D721Med (cell line): ENCODE measurements around the gene SYT14.
"Not testable (repeated sequence)": the region's sequence is repeated elsewhere in the genome, so short reads cannot be mapped to it uniquely, and the experiment has no call there.

ENCODE experiments used
- DNase-seq: peaks from one replicate; pipeline ENCODE4 v3.0.0; 2011; ENCODE audit warnings: low spot score; ENCODE audit not compliant: insufficient read length
- FAIRE-seq: peaks from 2 replicates; lab custom pipeline; 2011; peaks lifted over from hg19 to GRCh38; lab: Jason Lieb, UNC
- CTCF ChIP-seq: IDR thresholded peaks from 2 replicates; pipeline ENCODE4 v1.5.1; 2012; ENCODE audit warnings: mild to moderate bottlenecking, control low read depth; ENCODE audit not compliant: insufficient read depth; ENCODE audit errors: missing control alignments

SYT14 gene

GRCh38 chr1:209948155-209948554 lies 10.1 kb downstream of the SYT14 start:
- TF ChIP-seq CTCF = no peak
- FAIRE-seq = no peak

GRCh38 chr1:209956116-209956515 lies 18.1 kb downstream of the SYT14 start:
- DNase-seq (no peak), FAIRE-seq (no peak)
- no peak for TF ChIP-seq CTCF

More at GRCh38 chr1:209948155-209948554, 10.1 kb downstream of the SYT14 start:
- DNase-seq = no peak

GRCh38 chr1:209959623-209960022 lies 21.6 kb downstream of the SYT14 start:
- DNase-seq = no peak
- no peak for TF ChIP-seq CTCF
- peak; percentile 6 for FAIRE-seq

- TF ChIP-seq CTCF = no peak
- DNase-seq (no peak), FAIRE-seq (no peak)
Observed at GRCh38 chr1:209960926-209961325, 22.9 kb downstream of the SYT14 start.

GRCh38 chr1:209962388-209962787 lies 24.4 kb downstream of the SYT14 start:
- FAIRE-seq (no peak), DNase-seq (no peak)
- no peak for TF ChIP-seq CTCF

- TF ChIP-seq CTCF = no peak
- DNase-seq (no peak), FAIRE-seq (peak; percentile 86)
Observed at GRCh38 chr1:209962856-209963255, 24.8 kb downstream of the SYT14 start.

- FAIRE-seq = no peak
- DNase-seq = no peak
- TF ChIP-seq CTCF = no peak
Observed at GRCh38 chr1:209965996-209966395, 28.0 kb downstream of the SYT14 start.

- not testable (repeated sequence) for FAIRE-seq, DNase-seq
Observed at GRCh38 chr1:209978721-209979120, 40.7 kb downstream of the SYT14 start.
